KOPT-K1 (cell line): ENCODE results near the gene CYP21A2.
"Not testable (repeated sequence)": the region's sequence is repeated elsewhere in the genome, so short reads cannot be mapped to it uniquely, and the experiment has no call there.

Source experiments
- H3K27ac ChIP-seq: fragments of 200-600 bp; sonication (generic); 2 replicates; pipeline ENCODE4 v1.5.1; 2016; ENCODE audit warnings: antibody characterized with exemption, mild to moderate bottlenecking, low read depth, low read length; ENCODE audit not compliant: poor library complexity, severe bottlenecking
- H3K36me3 ChIP-seq: fragments of 200-600 bp; sonication (generic); 2 replicates; pipeline ENCODE4 v1.5.1; 2017; ENCODE audit warnings: antibody characterized with exemption, mild to moderate bottlenecking, low read length, moderate library complexity; ENCODE audit not compliant: insufficient read depth
- H3K9me3 ChIP-seq: fragments of 200-600 bp; sonication (generic); 2 replicates; pipeline ENCODE4 v1.5.1; 2017; ENCODE audit warnings: antibody characterized with exemption, low read length, mild to moderate bottlenecking; ENCODE audit not compliant: insufficient read depth, poor library complexity, severe bottlenecking

The CYP21A2 gene

DNA sequence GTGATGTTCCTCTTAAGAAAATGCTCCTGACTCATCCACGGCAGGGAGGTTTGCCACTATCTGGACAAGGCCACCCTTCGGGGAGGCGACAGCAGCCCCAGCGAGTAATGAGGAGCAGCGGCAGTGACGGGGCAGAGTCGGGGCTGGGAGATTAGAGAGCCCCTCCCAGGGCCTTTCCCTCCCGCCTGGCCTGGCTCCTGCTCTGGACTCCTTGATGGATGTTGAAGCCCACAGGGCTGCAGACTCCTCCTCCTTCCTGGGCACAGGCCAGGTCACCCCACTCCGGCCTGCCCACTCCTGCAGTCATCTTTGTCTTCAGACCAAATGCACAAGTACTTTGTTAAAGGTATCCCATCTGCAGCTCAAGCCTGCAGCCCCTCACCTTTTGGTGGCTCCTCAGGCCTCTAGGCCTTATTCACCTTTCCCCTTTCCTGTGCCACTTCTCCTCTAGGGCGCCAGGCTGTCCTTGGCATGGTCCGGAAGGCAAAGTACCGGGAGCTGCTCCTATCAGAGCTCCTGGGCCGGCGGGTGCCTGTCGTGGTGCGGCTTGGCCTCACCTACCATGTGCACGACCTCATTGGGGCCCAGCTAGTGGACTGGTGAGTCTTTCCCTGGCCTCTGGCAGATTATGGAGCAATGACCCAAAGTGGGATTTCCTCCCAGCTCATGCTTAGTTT lies 25.1 kb upstream of the CYP21A2 start:
- not testable (repeated sequence) for H3K9me3 ChIP-seq, H3K27ac ChIP-seq, H3K36me3 ChIP-seq

- not testable (repeated sequence) for H3K36me3 ChIP-seq, H3K9me3 ChIP-seq, H3K27ac ChIP-seq
Measured at GRCh38 chr6:32013738-32014137, 24.5 kb upstream of the CYP21A2 start.

- H3K9me3 ChIP-seq, H3K27ac ChIP-seq, H3K36me3 ChIP-seq: not testable (repeated sequence)
Measured at GRCh38 chr6:32014547-32014946, 23.7 kb upstream of the CYP21A2 start, which contains the start of gene C4B. TSS of gene C4B (plus strand) at chr6:32014795. CDS start at chr6:32014846, 51 bp downstream.

- not testable (repeated sequence) for H3K27ac ChIP-seq, H3K36me3 ChIP-seq, H3K9me3 ChIP-seq
Measured at GRCh38 chr6:32022100-32022499, 16.1 kb upstream of the CYP21A2 start.

GRCh38 chr6:32028631-32029030 lies 9.6 kb upstream of the CYP21A2 start:
- not testable (repeated sequence) for H3K36me3 ChIP-seq, H3K9me3 ChIP-seq, H3K27ac ChIP-seq

DNA sequence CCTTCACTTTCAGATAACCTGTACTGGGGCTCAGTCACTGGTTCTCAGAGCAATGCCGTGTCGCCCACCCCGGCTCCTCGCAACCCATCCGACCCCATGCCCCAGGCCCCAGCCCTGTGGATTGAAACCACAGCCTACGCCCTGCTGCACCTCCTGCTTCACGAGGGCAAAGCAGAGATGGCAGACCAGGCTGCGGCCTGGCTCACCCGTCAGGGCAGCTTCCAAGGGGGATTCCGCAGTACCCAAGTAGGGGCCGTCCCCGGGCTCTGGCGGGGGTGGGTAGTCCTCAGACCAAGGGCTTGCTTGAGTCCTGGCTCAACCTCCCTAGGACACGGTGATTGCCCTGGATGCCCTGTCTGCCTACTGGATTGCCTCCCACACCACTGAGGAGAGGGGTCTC lies 8.7 kb upstream of the CYP21A2 start:
- not testable (repeated sequence) for H3K36me3 ChIP-seq, H3K9me3 ChIP-seq, H3K27ac ChIP-seq

DNA sequence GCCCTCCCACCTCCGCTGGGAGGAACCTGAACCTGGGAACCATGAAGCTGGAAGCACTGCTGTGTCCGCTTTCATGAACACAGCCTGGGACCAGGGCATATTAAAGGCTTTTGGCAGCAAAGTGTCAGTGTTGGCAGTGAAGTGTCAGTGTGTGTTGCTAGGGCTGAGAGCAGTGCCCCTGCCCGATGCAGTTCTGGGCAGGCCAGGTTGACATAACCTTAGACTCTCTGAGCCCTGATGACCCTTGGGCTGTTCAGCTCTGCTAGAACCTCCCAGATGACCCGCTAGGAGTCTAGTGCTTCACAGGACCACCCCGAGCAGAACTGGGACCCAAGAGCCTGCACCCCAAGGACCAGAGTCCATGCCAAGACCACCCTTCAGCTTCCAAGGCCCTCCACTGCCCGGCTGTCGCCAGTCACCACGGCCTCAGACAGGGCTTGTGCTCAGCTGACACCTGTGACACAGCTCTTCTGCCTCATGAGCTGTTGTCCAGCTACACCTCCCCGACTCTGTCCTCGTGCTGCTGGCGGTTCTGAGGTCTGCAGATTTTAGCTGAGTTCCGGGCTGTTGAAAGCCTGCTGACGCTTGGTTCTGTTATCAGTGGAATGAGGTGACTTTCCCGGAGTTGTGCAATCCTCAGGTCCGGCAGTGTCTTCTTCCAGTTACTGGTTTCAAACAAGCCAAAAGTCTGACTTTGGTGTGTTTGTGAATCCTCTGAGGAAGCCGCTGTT lies 2.8 kb upstream of the CYP21A2 start:
- H3K27ac ChIP-seq, H3K36me3 ChIP-seq, H3K9me3 ChIP-seq: not testable (repeated sequence)

DNA sequence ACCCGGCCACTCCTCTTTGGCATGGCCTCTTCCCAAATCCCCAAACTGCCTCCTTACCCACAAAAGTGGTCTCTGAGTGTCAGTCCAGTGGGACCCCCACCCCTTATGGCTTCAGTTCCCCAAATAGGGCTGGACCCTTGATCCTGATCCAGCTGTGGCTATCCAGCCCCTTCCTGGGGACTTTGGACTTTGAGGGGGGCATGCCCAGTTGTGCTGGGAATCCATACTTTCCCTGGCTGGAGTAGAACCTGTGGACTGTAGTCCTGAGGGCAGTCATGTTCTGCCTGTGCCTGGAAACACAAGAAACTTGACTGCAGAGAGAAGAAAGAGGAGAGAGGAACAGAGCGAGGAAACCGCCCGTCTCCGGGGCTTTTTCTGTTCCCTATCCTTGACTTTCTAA lies 1.1 kb upstream of the CYP21A2 start:
- not testable (repeated sequence) for H3K9me3 ChIP-seq, H3K27ac ChIP-seq

GRCh38 chr6:32038878-32039277 lies 663 bp downstream of the CYP21A2 start:
- H3K27ac ChIP-seq, H3K9me3 ChIP-seq, H3K36me3 ChIP-seq: not testable (repeated sequence)

More for the DNA sequence above, 1.1 kb upstream of the CYP21A2 start:
- not testable (repeated sequence) for H3K36me3 ChIP-seq

- H3K27ac ChIP-seq, H3K9me3 ChIP-seq, H3K36me3 ChIP-seq: not testable (repeated sequence)
Measured at GRCh38 chr6:32039321-32040274, 1.4 kb downstream of the CYP21A2 start.

DNA sequence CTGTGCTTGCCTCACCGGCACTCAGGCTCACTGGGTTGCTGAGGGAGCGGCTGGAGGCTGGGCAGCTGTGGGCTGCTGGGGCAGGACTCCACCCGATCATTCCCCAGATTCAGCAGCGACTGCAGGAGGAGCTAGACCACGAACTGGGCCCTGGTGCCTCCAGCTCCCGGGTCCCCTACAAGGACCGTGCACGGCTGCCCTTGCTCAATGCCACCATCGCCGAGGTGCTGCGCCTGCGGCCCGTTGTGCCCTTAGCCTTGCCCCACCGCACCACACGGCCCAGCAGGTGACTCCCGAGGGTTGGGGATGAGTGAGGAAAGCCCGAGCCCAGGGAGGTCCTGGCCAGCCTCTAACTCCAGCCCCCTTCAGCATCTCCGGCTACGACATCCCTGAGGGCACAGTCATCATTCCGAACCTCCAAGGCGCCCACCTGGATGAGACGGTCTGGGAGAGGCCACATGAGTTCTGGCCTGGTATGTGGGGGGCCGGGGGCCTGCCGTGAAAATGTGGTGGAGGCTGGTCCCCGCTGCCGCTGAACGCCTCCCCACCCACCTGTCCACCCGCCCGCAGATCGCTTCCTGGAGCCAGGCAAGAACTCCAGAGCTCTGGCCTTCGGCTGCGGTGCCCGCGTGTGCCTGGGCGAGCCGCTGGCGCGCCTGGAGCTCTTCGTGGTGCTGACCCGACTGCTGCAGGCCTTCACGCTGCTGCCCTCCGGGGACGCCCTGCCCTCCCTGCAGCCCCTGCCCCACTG lies 2.3 kb downstream of the CYP21A2 start:
- H3K36me3 ChIP-seq, H3K27ac ChIP-seq, H3K9me3 ChIP-seq: not testable (repeated sequence)

- H3K9me3 ChIP-seq, H3K27ac ChIP-seq, H3K36me3 ChIP-seq: not testable (repeated sequence)
Measured at GRCh38 chr6:32041050-32041321, 2.8 kb downstream of the CYP21A2 start.

DNA sequence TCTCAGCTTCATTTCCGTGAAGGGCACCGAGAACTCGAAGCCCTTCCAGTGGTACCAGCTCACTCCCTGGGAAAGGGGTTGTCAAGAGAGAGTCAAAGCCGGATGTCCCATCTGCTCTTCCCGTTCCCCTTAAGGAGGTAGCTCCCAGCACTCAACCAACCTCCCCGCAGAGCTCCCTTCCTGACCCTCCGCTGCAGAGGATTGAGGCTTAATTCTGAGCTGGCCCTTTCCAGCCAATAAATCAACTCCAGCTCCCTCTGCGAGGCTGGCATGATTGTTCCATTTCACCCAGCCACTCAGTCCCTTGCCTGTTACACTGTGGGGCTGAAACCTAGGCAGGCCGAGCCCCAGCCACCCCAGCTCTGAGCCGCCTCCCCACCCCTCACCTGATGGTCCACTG lies 3.2 kb downstream of the CYP21A2 start:
- H3K9me3 ChIP-seq, H3K27ac ChIP-seq, H3K36me3 ChIP-seq: not testable (repeated sequence)

DNA sequence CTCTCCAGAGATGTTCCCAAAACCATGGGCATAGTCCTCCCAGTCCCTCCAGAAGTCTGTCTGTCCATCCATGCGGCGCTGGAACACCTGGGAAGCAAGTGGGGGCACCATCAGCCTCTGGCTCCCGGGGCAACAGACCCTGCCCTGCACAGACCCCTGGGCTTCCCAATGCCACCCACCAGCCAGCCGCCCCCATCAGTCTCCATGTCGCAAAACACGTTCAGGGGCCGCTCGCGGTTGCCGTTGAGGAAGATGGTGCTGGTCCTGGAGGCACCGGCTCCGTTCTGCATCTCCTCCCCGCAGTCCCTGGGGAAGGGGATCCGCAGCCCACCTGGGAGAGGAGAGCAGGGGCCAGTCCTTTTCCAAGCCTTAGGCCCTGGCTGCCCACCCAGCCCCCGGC lies 4.1 kb downstream of the CYP21A2 start:
- not testable (repeated sequence) for H3K36me3 ChIP-seq, H3K27ac ChIP-seq, H3K9me3 ChIP-seq
